ENCODE data around the gene NDUFS5.
A peak's percentile ranks its signal among the peaks of the same experiment; 100 is the strongest.
"Not testable (repeated sequence)": the region's sequence is repeated elsewhere in the genome, so short reads cannot be mapped to it uniquely, and the experiment has no call there.

Gene NDUFS5

GRCh38 chr1:39046613-39047210, 20.6 kb downstream of the NDUFS5 start:
- DNase-seq (ENCODE audit: low read depth), result no peak
- H3K4me3 ChIP-seq (ENCODE audit: low read depth, low read length), result no peak overlapping the region
- no peak for TF ChIP-seq MAX (IDR thresholded peaks at IDR 0.05; ENCODE audit: low read depth, low read length)
- TF ChIP-seq MYC (IDR thresholded peaks at IDR 0.05; ENCODE audit: low read depth, low read length), result no peak
- TF ChIP-seq POLR2A (IDR thresholded peaks at IDR 0.05; ENCODE audit: extremely low read depth, insufficient read length), result no peak
- TF ChIP-seq CTCF (IDR thresholded peaks at IDR 0.05; ENCODE audit: low read depth, low read length), result no peak

GRCh38 chr1:39047374-39048229, 21.5 kb downstream of the NDUFS5 start:
- no peak overlapping the region for H3K4me3 ChIP-seq (ENCODE audit: low read depth, low read length)
- TF ChIP-seq CTCF (IDR thresholded peaks at IDR 0.05; ENCODE audit: low read depth, low read length), result no peak
- TF ChIP-seq MYC (IDR thresholded peaks at IDR 0.05; ENCODE audit: low read depth, low read length), result no peak
- TF ChIP-seq MAX (IDR thresholded peaks at IDR 0.05; ENCODE audit: low read depth, low read length), result no peak
- no peak for TF ChIP-seq POLR2A (IDR thresholded peaks at IDR 0.05; ENCODE audit: extremely low read depth, insufficient read length)
- peak; percentile 53 for DNase-seq (ENCODE audit: low read depth)

- no peak for DNase-seq (ENCODE audit: low read depth)
Observed at GRCh38 chr1:39048745-39049370, 22.7 kb downstream of the NDUFS5 start.

GRCh38 chr1:39050001-39050400, 23.9 kb downstream of the NDUFS5 start:
- TF ChIP-seq CTCF (IDR thresholded peaks at IDR 0.05; ENCODE audit: low read depth, low read length) (no peak), MAX (IDR thresholded peaks at IDR 0.05; ENCODE audit: low read depth, low read length) (no peak), MYC (IDR thresholded peaks at IDR 0.05; ENCODE audit: low read depth, low read length) (no peak), POLR2A (IDR thresholded peaks at IDR 0.05; ENCODE audit: extremely low read depth, insufficient read length) (no peak)
- DNase-seq (ENCODE audit: low read depth), result no peak
- H3K4me3 ChIP-seq (ENCODE audit: low read depth, low read length), result no peak overlapping the region

More at GRCh38 chr1:39048745-39049370, 22.7 kb downstream of the NDUFS5 start:
- H3K4me3 ChIP-seq (ENCODE audit: low read depth, low read length), result no peak overlapping the region
- TF ChIP-seq POLR2A (IDR thresholded peaks at IDR 0.05; ENCODE audit: extremely low read depth, insufficient read length) (no peak), MAX (IDR thresholded peaks at IDR 0.05; ENCODE audit: low read depth, low read length) (no peak), CTCF (IDR thresholded peaks at IDR 0.05; ENCODE audit: low read depth, low read length) (no peak), MYC (IDR thresholded peaks at IDR 0.05; ENCODE audit: low read depth, low read length) (no peak)

- not testable (repeated sequence) for H3K4me3 ChIP-seq (ENCODE audit: low read depth, low read length); DNase-seq (ENCODE audit: low read depth)
Observed at GRCh38 chr1:39051193-39051850, 25.2 kb downstream of the NDUFS5 start.

GRCh38 chr1:39051956-39052355, 25.8 kb downstream of the NDUFS5 start:
- DNase-seq (ENCODE audit: low read depth), result no peak
- TF ChIP-seq POLR2A (IDR thresholded peaks at IDR 0.05; ENCODE audit: extremely low read depth, insufficient read length), result no peak
- no peak for TF ChIP-seq MAX (IDR thresholded peaks at IDR 0.05; ENCODE audit: low read depth, low read length)
- no peak for TF ChIP-seq MYC (IDR thresholded peaks at IDR 0.05; ENCODE audit: low read depth, low read length)
- no peak for TF ChIP-seq CTCF (IDR thresholded peaks at IDR 0.05; ENCODE audit: low read depth, low read length)
- no peak overlapping the region for H3K4me3 ChIP-seq (ENCODE audit: low read depth, low read length)

- not testable (repeated sequence) for H3K4me3 ChIP-seq (ENCODE audit: low read depth, low read length); DNase-seq (ENCODE audit: low read depth)
Observed at GRCh38 chr1:39055213-39055710, 29.1 kb downstream of the NDUFS5 start.

GRCh38 chr1:39061516-39061915, 35.4 kb downstream of the NDUFS5 start:
- H3K4me3 ChIP-seq (ENCODE audit: low read depth, low read length); DNase-seq (ENCODE audit: low read depth): not testable (repeated sequence)

Measured in NB4 (cell line).